ENCODE data around the gene NAXE. TPM values are rescaled to one million over a fixed set of nuclear protein-coding genes. Genes with fewer than 3 reads are reported as not detected.

Gene NAXE
- polyA plus RNA-seq, 2 of the 4 experiments (the other 2 are of a cell fraction): 81.4 to 119 TPM

Other genes with a start within 250 kb of the NAXE start
- gene RHBG, start 222.6 kb upstream of the NAXE start, polyA plus RNA-seq (2011; rRNA removed): 0.04 and 0.06 TPM in 2 replicates
- 0.08 TPM in 1 of 3 replicates, not detected in the others for gene RHBG, start 222.6 kb upstream of the NAXE start, polyA plus RNA-seq (2017; fragmentation: RNase III; extraction: RNeasy Plus Mini Kit Qiagen cat#74134 plus additional on column Dnase treatment)
- 16.8 and 20.8 TPM in 2 replicates for gene MEF2D, start 91.0 kb upstream of the NAXE start, polyA plus RNA-seq (2011; rRNA removed)
- 20.7 to 23.4 TPM (median 22.8 TPM) in 3 replicates for gene MEF2D, start 91.0 kb upstream of the NAXE start, polyA plus RNA-seq (2017; fragmentation: RNase III; extraction: RNeasy Plus Mini Kit Qiagen cat#74134 plus additional on column Dnase treatment)
- 15.4 and 15.6 TPM in 2 replicates for gene IQGAP3, start 19.2 kb upstream of the NAXE start, polyA plus RNA-seq (2011; rRNA removed)
- 16.0 to 17.0 TPM (median 17.0 TPM) in 3 replicates for gene IQGAP3, start 19.2 kb upstream of the NAXE start, polyA plus RNA-seq (2017; fragmentation: RNase III; extraction: RNeasy Plus Mini Kit Qiagen cat#74134 plus additional on column Dnase treatment)
- gene TTC24, start 12.1 kb upstream of the NAXE start, polyA plus RNA-seq (2011; rRNA removed): not detected in 2 replicates
- not detected in 3 replicates for gene TTC24, start 12.1 kb upstream of the NAXE start, polyA plus RNA-seq (2017; fragmentation: RNase III; extraction: RNeasy Plus Mini Kit Qiagen cat#74134 plus additional on column Dnase treatment)
- 68.1 and 76.1 TPM in 2 replicates for gene GPATCH4, start 9.7 kb downstream of the NAXE start, polyA plus RNA-seq (2011; rRNA removed)
- gene GPATCH4, start 9.7 kb downstream of the NAXE start, polyA plus RNA-seq (2017; fragmentation: RNase III; extraction: RNeasy Plus Mini Kit Qiagen cat#74134 plus additional on column Dnase treatment): 85.2 to 94.7 TPM (median 85.3 TPM) in 3 replicates
- gene HAPLN2, start 27.6 kb downstream of the NAXE start, polyA plus RNA-seq (2011; rRNA removed): 0.11 and 0.23 TPM in 2 replicates
- gene HAPLN2, start 27.6 kb downstream of the NAXE start, polyA plus RNA-seq (2017; fragmentation: RNase III; extraction: RNeasy Plus Mini Kit Qiagen cat#74134 plus additional on column Dnase treatment): 0.10 to 0.16 TPM (median 0.13 TPM) in 3 replicates
- 0.12 TPM in 1 of 2 replicates, not detected in the other for gene BCAN, start 50.3 kb downstream of the NAXE start, polyA plus RNA-seq (2011; rRNA removed)
- gene BCAN, start 50.3 kb downstream of the NAXE start, polyA plus RNA-seq (2017; fragmentation: RNase III; extraction: RNeasy Plus Mini Kit Qiagen cat#74134 plus additional on column Dnase treatment): not detected in 3 replicates
- gene NES, start 85.6 kb downstream of the NAXE start, polyA plus RNA-seq (2011; rRNA removed): 0.57 and 0.65 TPM in 2 replicates
- gene NES, start 85.6 kb downstream of the NAXE start, polyA plus RNA-seq (2017; fragmentation: RNase III; extraction: RNeasy Plus Mini Kit Qiagen cat#74134 plus additional on column Dnase treatment): 2.1 to 2.8 TPM (median 2.1 TPM) in 3 replicates
- gene CRABP2, start 113.8 kb downstream of the NAXE start, polyA plus RNA-seq (2011; rRNA removed): 1.4 and 1.7 TPM in 2 replicates
- gene CRABP2, start 113.8 kb downstream of the NAXE start, polyA plus RNA-seq (2017; fragmentation: RNase III; extraction: RNeasy Plus Mini Kit Qiagen cat#74134 plus additional on column Dnase treatment): 15.6 to 19.1 TPM (median 17.9 TPM) in 3 replicates
- gene METTL25B, start 136.7 kb downstream of the NAXE start, polyA plus RNA-seq (2011; rRNA removed): 18.5 and 22.1 TPM in 2 replicates
- gene METTL25B, start 136.7 kb downstream of the NAXE start, polyA plus RNA-seq (2017; fragmentation: RNase III; extraction: RNeasy Plus Mini Kit Qiagen cat#74134 plus additional on column Dnase treatment): 15.7 to 21.7 TPM (median 16.7 TPM) in 3 replicates
- 42.5 and 55.7 TPM in 2 replicates for gene ISG20L2, start 137.0 kb downstream of the NAXE start, polyA plus RNA-seq (2011; rRNA removed)
- 27.6 to 31.4 TPM (median 29.6 TPM) in 3 replicates for gene ISG20L2, start 137.0 kb downstream of the NAXE start, polyA plus RNA-seq (2017; fragmentation: RNase III; extraction: RNeasy Plus Mini Kit Qiagen cat#74134 plus additional on column Dnase treatment)
- gene MRPL24, start 149.3 kb downstream of the NAXE start, polyA plus RNA-seq (2011; rRNA removed): 170 and 246 TPM in 2 replicates
- gene MRPL24, start 149.3 kb downstream of the NAXE start, polyA plus RNA-seq (2017; fragmentation: RNase III; extraction: RNeasy Plus Mini Kit Qiagen cat#74134 plus additional on column Dnase treatment): 195 to 207 TPM (median 198 TPM) in 3 replicates
- 271 and 299 TPM in 2 replicates for gene HDGF, start 159.9 kb downstream of the NAXE start, polyA plus RNA-seq (2011; rRNA removed)
- gene HDGF, start 159.9 kb downstream of the NAXE start, polyA plus RNA-seq (2017; fragmentation: RNase III; extraction: RNeasy Plus Mini Kit Qiagen cat#74134 plus additional on column Dnase treatment): 404 to 428 TPM (median 419 TPM) in 3 replicates
- 52.0 and 65.3 TPM in 2 replicates for gene PRCC, start 175.8 kb downstream of the NAXE start, polyA plus RNA-seq (2011; rRNA removed)
- gene PRCC, start 175.8 kb downstream of the NAXE start, polyA plus RNA-seq (2017; fragmentation: RNase III; extraction: RNeasy Plus Mini Kit Qiagen cat#74134 plus additional on column Dnase treatment): 42.8 to 45.5 TPM (median 44.5 TPM) in 3 replicates
- gene SH2D2A, start 225.1 kb downstream of the NAXE start, polyA plus RNA-seq (2011; rRNA removed): 1.4 and 1.8 TPM in 2 replicates
- 1.6 to 1.8 TPM (median 1.8 TPM) in 3 replicates for gene SH2D2A, start 225.1 kb downstream of the NAXE start, polyA plus RNA-seq (2017; fragmentation: RNase III; extraction: RNeasy Plus Mini Kit Qiagen cat#74134 plus additional on column Dnase treatment)

Measured in A549 (cell line).